HG02870 (cell line): Measurements from ENCODE around the gene FAM20B.
A peak's percentile ranks its signal among the peaks of the same experiment; 100 is the strongest.
"Not testable (repeated sequence)": the region's sequence is repeated elsewhere in the genome, so short reads cannot be mapped to it uniquely, and the experiment has no call there.

ENCODE experiments used
- ATAC-seq: cut with Tn5 transposase; IDR thresholded peaks from one replicate; pipeline ENCODE4 v1.9.1; 2021; ENCODE audit warnings: mild to moderate bottlenecking, moderate library complexity; ENCODE audit not compliant: unreplicated experiment

Gene FAM20B, protein sequence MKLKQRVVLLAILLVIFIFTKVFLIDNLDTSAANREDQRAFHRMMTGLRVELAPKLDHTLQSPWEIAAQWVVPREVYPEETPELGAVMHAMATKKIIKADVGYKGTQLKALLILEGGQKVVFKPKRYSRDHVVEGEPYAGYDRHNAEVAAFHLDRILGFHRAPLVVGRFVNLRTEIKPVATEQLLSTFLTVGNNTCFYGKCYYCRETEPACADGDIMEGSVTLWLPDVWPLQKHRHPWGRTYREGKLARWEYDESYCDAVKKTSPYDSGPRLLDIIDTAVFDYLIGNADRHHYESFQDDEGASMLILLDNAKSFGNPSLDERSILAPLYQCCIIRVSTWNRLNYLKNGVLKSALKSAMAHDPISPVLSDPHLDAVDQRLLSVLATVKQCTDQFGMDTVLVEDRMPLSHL

GRCh38 chr1:179025125-179025974 lies at the start of gene FAM20B:
Gene FAM20B, plus strand, starts transcription at chr1:179025894. Its CDS starts 17,954 bp downstream, at chr1:179043848.
- peak; percentile 80 for ATAC-seq

GRCh38 chr1:178976541-178976940 lies 49.2 kb upstream of the FAM20B start:
- no peak for ATAC-seq

GRCh38 chr1:178986204-178986603 lies 39.5 kb upstream of the FAM20B start:
- ATAC-seq = no peak

DNA sequence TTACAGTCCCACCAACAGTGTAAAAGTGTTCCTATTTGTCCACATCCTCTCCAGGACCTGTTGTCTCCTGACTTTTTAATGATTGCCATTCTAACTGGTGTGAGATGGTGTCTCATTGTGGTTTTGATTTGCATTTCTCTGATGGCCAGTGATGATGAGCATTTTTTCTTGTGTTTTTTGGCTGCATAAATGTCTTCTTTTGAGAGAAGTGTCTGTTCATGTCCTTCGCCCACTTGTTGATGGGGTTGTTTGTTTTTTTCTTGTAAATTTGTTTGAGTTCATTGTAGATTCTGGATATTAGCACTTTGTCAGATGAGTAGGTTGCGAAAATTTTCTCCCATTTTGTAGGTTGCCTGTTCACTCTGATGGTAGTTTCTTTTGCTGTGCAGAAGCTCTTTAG lies 37.5 kb upstream of the FAM20B start:
- ATAC-seq = not testable (repeated sequence)

DNA sequence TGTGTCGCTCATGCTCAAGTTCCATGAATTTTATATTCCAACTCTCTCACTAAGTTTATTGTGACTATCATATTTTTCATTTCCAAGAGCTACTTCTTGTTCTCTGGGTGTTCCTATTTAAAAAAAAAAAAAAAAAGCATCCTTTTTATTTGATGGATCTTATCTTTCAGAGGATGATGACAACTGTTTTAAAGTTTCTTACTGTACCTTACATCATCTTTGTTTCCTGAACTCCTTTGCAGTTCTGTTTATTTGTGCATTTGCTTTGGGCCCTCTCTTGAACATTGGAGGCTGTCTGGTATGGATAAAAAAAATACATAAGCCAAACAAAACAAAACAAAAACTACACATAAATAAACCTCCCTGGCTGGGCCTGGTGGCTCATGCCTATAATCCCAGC lies 32.1 kb upstream of the FAM20B start:
- no peak for ATAC-seq

- ATAC-seq = no peak
Measured at GRCh38 chr1:178997428-178997827, 28.3 kb upstream of the FAM20B start.

DNA sequence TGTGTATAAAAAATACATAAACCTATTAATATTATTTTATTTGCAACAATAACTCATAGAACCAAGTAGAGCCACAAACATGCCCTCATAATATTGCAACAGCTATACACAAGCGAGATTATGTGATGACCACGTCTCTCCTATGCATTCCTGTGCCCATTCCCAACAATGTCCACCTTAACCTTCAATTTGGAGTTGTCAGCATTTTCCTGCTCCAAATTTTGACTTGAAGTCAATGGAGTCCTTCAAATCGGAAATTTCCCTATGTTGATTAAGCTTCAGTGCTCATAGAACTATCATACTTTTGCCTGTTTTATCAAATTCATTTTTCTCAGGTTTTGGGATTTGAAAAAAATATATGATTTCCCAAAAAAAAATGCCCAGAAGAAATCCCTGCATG lies 27.4 kb upstream of the FAM20B start:
- no peak for ATAC-seq

- no peak for ATAC-seq
Measured at GRCh38 chr1:178999061-178999460, 26.6 kb upstream of the FAM20B start.

- ATAC-seq = no peak
Measured at GRCh38 chr1:179001451-179001850, 24.2 kb upstream of the FAM20B start.

- ATAC-seq = not testable (repeated sequence)
Measured at GRCh38 chr1:179002064-179002463, 23.6 kb upstream of the FAM20B start.

GRCh38 chr1:179002552-179003345 lies 22.9 kb upstream of the FAM20B start:
- peak; percentile 72 for ATAC-seq

DNA sequence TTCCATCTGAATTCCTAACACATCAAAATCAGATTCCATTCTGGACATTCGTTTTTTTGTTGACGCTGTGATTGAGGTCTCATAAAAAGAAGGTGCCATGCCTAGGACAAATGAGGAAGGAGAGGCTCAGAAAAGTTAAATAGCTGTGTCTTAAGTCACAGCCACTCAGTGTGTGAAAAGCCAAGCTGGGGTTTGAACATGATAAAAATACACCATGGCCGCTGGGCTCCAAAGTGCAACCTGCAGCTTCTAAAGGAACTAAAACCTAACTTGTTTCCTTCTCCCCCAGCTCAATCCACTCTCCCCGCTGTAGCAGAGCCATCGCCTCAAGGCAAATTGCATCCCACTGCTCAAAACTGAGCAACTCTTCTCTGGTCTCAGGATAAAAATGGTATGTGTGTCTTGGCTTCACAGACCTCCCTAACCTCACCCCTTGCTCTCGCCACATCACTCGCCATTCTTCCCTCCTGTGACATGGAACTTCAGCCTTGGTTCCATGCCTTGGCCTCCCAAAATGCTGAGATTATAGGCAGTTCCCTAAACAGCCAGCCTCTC lies 22.1 kb upstream of the FAM20B start:
- ATAC-seq = no peak

DNA sequence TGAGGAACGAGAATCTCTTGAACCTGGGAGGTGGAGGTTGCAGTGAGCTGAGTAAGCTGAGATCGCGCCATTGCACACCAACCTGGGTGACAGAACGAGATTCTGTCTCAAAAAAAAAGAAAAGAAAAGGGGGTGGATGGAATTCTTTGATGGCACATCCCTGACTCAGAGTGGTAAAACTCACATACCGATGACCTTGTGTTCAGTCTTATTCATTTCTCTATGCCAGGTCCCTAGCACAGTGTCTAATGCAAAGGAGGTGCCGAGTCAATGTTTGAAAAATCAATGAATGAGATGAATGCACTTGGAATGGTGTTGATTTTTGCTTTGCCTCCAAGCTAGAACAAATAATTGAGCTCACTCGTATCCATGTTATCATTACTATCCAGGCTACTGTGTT lies 18.5 kb upstream of the FAM20B start:
- no peak for ATAC-seq

DNA sequence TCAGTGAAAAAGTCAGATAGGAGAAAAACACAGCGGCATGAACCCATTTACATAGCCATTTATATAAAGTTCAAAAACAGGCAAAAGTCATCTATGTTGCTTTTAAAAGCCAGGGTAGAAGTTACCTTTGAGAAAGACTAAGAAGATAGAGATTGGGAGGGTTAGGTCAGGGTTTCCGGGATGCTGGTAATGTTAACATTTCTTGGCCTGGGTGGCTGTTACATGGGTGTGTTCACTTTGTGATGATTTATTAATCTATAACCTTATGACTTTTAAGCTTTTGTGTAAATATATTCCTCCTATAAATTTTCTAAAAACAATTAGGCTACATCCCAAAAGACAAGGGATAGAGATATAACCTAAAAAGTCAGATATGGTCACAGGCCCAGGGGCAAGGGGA lies 15.0 kb upstream of the FAM20B start:
- no peak for ATAC-seq

- ATAC-seq = no peak
Measured at GRCh38 chr1:179012038-179012437, 13.7 kb upstream of the FAM20B start.

DNA sequence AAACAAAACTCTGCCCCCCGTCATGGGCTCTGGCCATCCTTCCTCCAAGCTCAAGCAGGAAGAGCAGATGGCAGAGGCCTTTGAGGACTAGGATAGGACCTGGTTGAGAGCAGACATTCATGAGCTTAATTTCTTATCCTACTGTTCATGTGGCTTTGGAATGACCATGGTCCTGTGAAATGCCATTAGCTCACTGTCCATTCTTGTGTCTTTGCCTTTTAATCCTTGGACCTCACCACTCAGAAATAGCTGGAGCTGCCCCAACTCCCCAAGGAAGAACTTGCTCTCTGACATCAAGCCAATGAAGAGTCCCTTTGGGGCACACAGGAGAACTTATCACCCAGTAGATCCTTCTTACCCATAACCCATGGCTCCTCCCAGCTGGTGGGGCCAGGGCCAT lies 11.6 kb upstream of the FAM20B start:
- no peak for ATAC-seq

DNA sequence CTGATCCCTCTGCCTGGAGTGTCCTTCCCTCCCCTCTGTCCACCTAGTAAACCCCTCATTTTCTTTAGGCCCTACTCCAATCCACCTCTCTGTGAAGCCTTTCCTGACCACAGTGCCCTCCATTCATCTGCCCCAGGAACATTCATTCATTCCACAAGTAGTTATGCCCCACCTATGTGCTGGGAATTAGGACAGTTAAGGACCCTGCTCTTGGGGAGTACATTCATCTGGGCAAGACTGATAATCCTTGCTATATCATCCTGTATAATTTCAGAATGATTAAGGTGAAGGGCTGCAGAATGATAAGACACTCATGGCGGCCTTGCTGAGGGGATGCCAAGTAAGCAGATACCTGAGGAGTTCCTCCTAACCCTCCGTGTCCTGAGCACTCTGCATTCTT lies 10.3 kb upstream of the FAM20B start:
- no peak for ATAC-seq

DNA sequence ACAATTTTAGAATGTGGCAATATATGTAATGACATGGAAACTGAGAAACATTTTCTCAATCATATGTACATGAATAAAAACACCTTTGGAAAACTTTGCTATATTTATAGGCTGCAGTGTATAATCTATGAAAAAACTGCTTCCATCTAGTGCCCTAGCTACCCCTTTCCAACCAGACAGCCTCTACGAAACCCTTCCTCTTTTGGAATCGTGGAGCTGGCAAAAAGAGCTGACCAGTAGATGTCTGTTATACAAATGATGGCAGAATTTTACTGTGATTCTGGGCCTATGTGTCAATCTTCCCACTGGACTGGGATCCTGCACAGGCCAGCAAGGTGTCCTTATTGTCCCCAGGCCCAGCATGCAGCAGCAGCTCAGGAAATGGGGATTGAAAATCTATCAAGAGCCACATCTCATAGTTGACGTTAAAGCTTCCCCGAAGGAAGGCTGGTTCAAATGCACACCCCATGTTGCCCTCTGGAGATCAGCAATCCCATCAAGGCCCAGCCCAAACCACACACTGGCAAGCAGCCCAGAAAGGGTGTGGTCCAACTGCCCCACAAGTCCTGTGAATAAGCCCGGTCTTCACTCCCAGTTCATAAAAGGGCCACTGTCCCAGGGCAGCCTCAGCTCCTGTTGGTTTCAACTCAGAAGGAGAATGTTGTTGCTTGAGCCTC lies 8.8 kb upstream of the FAM20B start:
- ATAC-seq = no peak

DNA sequence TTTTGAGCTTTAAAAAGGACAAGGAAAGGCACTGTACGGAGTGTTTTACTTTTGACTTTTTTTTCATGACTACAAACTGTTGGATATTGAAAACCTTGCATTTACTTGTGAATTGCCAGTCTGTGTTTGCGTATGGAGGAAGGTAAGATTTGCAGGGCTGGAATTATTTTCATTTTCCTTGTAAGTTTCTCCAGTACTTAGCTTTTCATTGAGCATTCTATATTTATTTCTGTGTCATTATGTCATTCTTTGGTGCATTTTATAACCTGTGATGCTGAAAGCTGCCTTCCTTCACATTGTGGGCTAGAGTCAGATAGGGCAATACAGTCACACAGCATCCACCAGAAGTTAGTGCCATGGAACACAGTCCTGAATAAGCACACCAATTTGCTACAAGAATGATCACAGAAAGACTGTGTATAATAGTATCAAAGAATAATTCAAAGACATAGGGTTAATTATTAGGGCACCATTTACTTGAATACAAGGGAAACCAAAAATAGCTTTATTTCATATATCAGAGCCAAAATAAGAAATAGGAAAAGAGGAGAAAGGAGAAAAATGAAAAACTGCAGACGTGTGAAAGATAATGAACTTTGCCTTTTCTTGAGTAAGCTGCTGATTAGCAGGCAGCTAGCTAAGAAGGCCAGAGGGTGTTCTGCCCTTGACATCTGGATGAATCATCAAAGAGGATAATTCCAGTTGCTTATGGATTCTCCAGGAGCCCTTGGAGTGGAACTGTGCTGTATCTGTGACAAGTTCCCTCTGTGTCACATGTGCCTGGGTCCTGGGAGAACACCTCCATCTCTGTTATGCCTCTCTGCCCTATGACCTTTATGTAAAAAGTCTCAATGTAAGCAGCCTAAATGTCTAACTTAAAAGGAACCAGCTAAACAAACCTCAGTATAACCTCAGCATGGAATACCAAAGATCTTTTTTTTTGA lies 8.0 kb upstream of the FAM20B start:
- ATAC-seq = no peak
